ENCODE measurements around the gene ANO7. TPM values are rescaled to one million over a fixed set of nuclear protein-coding genes. Genes with fewer than 3 reads are reported as not detected.

The ANO7 gene
- polyA plus RNA-seq, 1 of the 3 experiments (the other 2 are of a cell fraction) = 0.81 TPM

GRCh38 chr2:241242306-241242705 is 53.8 kb downstream of the ANO7 start:
- Histone ChIP-seq H3K9me3 (no peaks in the 10 kb centered on the region), H2AFZ (ENCODE audit: low read depth) (no peak overlapping the region), H3K36me3 (replicated peaks in 1 of 2; ENCODE audit: control insufficient read depth in 1 of 2, insufficient read depth in 2 of 2, low read length in 1 of 2) (peaks cover 95 to 98% of the 10 kb centered on the region in 2 experiments), H3K9me2 (no peaks in the 10 kb centered on the region), H3K4me1 (ENCODE audit: control insufficient read depth in 1 of 2, insufficient read depth in 2 of 2, low read depth in 1 of 2, low read length in 1 of 2) (no peaks in the 10 kb centered on the region), H3F3A (replicated peaks; ENCODE audit: insufficient read depth) (no peaks in the 10 kb centered on the region), H3K27me3 (ENCODE audit: insufficient read depth) (no peaks in the 10 kb centered on the region), H3K4me2 (no peak overlapping the region), H3K4me3 (ENCODE audit: low read depth in 2 of 2, low read length in 1 of 2) (no peak overlapping the region), H3K9ac (no peak overlapping the region), H3K79me2 (ENCODE audit: insufficient read depth) (peaks cover 48% of the 10 kb centered on the region), H4K20me1 (ENCODE audit: insufficient read depth) (peaks cover 43% of the 10 kb centered on the region), H3K27ac (ENCODE audit: low read depth in 2 of 2, low read length in 1 of 2) (no peak overlapping the region; a peak in 1 of 4 replicates)
- ChIA-PET CTCF (interaction anchor here (2.0 kb wide), 1 partner anchor 15 kb away, joined by 7 read pairs; no protein-coding TSS in a partner anchor), POLR2A (no interaction called here)
- no peak for DNase-seq
- WGBS (ENCODE audit: low lambda C conversion rate) = 99% methylated on average over 14 of the region's 14 CpGs
- no peak for TF ChIP-seq EZH2phosphoT487 (IDR thresholded peaks at IDR 0.05; ENCODE audit: borderline replicate concordance, low read depth)
- TF ChIP-seq TAF1 (IDR thresholded peaks at IDR 0.05; ENCODE audit: borderline replicate concordance, low read depth, low read length) = no peak
- no peak for TF ChIP-seq SMC3 (IDR thresholded peaks at IDR 0.05; ENCODE audit: low read depth, low read length)
- TF ChIP-seq USF1 (IDR thresholded peaks at IDR 0.05; ENCODE audit: borderline replicate concordance, low read depth) = no peak
- TF ChIP-seq SIN3A (IDR thresholded peaks at IDR 0.05; ENCODE audit: borderline replicate concordance, low read depth, low read length) = no peak
- TF ChIP-seq MAX (IDR thresholded peaks at IDR 0.05; ENCODE audit: low read depth) = no peak
- TF ChIP-seq FOSL2 (IDR thresholded peaks at IDR 0.05; ENCODE audit: borderline replicate concordance, low read depth) = no peak
- TF ChIP-seq IRF3 (IDR thresholded peaks at IDR 0.05; ENCODE audit: low read depth, low read length) = no peak

- peaks cover 33% of the 10 kb centered on the region for H4K20me1 ChIP-seq (ENCODE audit: insufficient read depth)
- CTCF ChIA-PET = no interaction called here
- POLR2A ChIA-PET = no interaction called here
Measured at GRCh38 chr2:241244368-241244767, 55.9 kb downstream of the ANO7 start.

More at GRCh38 chr2:241244368-241244767, 55.9 kb downstream of the ANO7 start:
- no peaks in the 10 kb centered on the region for H3K9me2 ChIP-seq
- H3K79me2 ChIP-seq (ENCODE audit: insufficient read depth) = peaks cover 45% of the 10 kb centered on the region
- H3K4me3 ChIP-seq (ENCODE audit: low read depth in 2 of 2, low read length in 1 of 2) = no peak overlapping the region
- no peaks in the 10 kb centered on the region for H3K9me3 ChIP-seq
- no peak overlapping the region for H3K27ac ChIP-seq (ENCODE audit: low read depth in 2 of 2, low read length in 1 of 2)
- no peak overlapping the region for H3K9ac ChIP-seq
- 97% methylated on average over 6 of the region's 6 CpGs for WGBS (ENCODE audit: low lambda C conversion rate)
- no peaks in the 10 kb centered on the region for H3K4me1 ChIP-seq (ENCODE audit: control insufficient read depth in 1 of 2, insufficient read depth in 2 of 2, low read depth in 1 of 2, low read length in 1 of 2)
- no peaks in the 10 kb centered on the region for H3F3A ChIP-seq (replicated peaks; ENCODE audit: insufficient read depth)
- TF ChIP-seq RCOR1 (IDR thresholded peaks at IDR 0.05; ENCODE audit: low read length) (no peak), PBX3 (IDR thresholded peaks at IDR 0.05) (no peak), FOXM1 (IDR thresholded peaks at IDR 0.05; ENCODE audit: low read depth) (no peak), USF2 (IDR thresholded peaks at IDR 0.05; ENCODE audit: borderline replicate concordance, low read depth, low read length) (no peak), IRF3 (IDR thresholded peaks at IDR 0.05; ENCODE audit: low read depth, low read length) (no peak), USF1 (IDR thresholded peaks at IDR 0.05; ENCODE audit: borderline replicate concordance, low read depth) (no peak), NFIC (IDR thresholded peaks at IDR 0.05; ENCODE audit: borderline replicate concordance) (no peak), RXRA (IDR thresholded peaks at IDR 0.05; ENCODE audit: borderline replicate concordance, low read depth) (no peak), GABPA (IDR thresholded peaks at IDR 0.05; ENCODE audit: low read depth) (no peak), TEAD4 (IDR thresholded peaks at IDR 0.05; ENCODE audit: borderline replicate concordance, insufficient read depth) (no peak), RAD21 (IDR thresholded peaks at IDR 0.05; ENCODE audit: low read length) (no peak)
- DNase-seq = no peak
- no peak overlapping the region for H2AFZ ChIP-seq (ENCODE audit: low read depth)
- H3K36me3 ChIP-seq (replicated peaks in 1 of 2; ENCODE audit: control insufficient read depth in 1 of 2, insufficient read depth in 2 of 2, low read length in 1 of 2) = peaks cover 95% of the 10 kb centered on the region in 2 experiments
- no peak overlapping the region for H3K4me2 ChIP-seq
- H3K27me3 ChIP-seq (ENCODE audit: insufficient read depth) = no peaks in the 10 kb centered on the region

Measured in SK-N-SH (cell line).